Spleen (tissue), 11 donors: ENCODE data around the gene SDK2. TPM values are rescaled to one million over a fixed set of nuclear protein-coding genes. Genes with fewer than 3 reads are reported as not detected.

ENCODE experiments used
- DNase-seq: peaks from one replicate; pipeline ENCODE4 v3.0.0-alpha.2; 2020
- H3K27ac ChIP-seq, 8 donors: fragments of 200-600 bp; sonication (generic) in 7 of 8; 1 replicate in 4 of 8; 2 replicates in 4 of 8; pipeline versions ENCODE4 v1.5.0 to v1.8.0; 2016 to 2021; ENCODE audit warnings: inconsistent platforms in 4 of 8, mild to moderate bottlenecking in 4 of 8, moderate library complexity in 1 of 8
- H3K27me3 ChIP-seq, 7 donors: fragments of 200-600 bp; sonication (generic) in 6 of 7; replicated peaks in 1 of 7; 1 replicate in 4 of 7; 2 replicates in 3 of 7; pipeline versions ENCODE4 v1.5.0 to v1.8.0; 2016 to 2021; ENCODE audit warnings: inconsistent platforms in 3 of 7, mild to moderate bottlenecking in 1 of 7
- H3K36me3 ChIP-seq, 6 donors: fragments of 200-600 bp; sonication (generic) in 5 of 6; 1 replicate in 4 of 6; 2 replicates in 2 of 6; pipeline versions ENCODE4 v1.5.0 to v1.8.0; 2016 to 2021; ENCODE audit warnings: inconsistent platforms in 2 of 6
- H3K4me1 ChIP-seq, 6 donors: fragments of 200-600 bp; sonication (generic) in 5 of 6; 1 replicate in 3 of 6; 2 replicates in 3 of 6; pipeline versions ENCODE4 v1.5.0 to v1.8.0; 2016 to 2021; ENCODE audit warnings: inconsistent platforms in 3 of 6
- H3K4me3 ChIP-seq, 8 donors: fragments of 200-600 bp; sonication (generic) in 7 of 8; 1 replicate in 4 of 8; 2 replicates in 4 of 8; pipeline versions ENCODE4 v1.5.0 to v1.8.0; 2016 to 2021; ENCODE audit warnings: inconsistent platforms in 4 of 8, mild to moderate bottlenecking in 4 of 8, moderate library complexity in 2 of 8
- H3K9me3 ChIP-seq, 8 donors: fragments of 200-600 bp; sonication (generic) in 7 of 8; 1 replicate in 4 of 8; 2 replicates in 4 of 8; pipeline versions ENCODE4 v1.5.0 to v1.8.0; 2016 to 2021; ENCODE audit warnings: inconsistent platforms in 4 of 8
- POLR2A ChIP-seq, 3 donors: fragments of 450-650 bp; IDR thresholded peaks; one replicate each; pipeline ENCODE4 v1.5.1; 2017; ENCODE audit warnings: antibody characterized with exemption in 3 of 3, mild to moderate bottlenecking in 1 of 3
- POLR2AphosphoS5 ChIP-seq, 3 donors: sonication (generic); formaldehyde crosslinking; IDR thresholded peaks; one replicate each; pipeline ENCODE4 v1.5.1; 2017; ENCODE audit warnings: antibody characterized with exemption in 3 of 3
- WGBS, 5 donors: extraction: QIAGEN DNeasy Blood & Tissue Kit in 3 of 5; methylation state at CpG; one replicate each; pipeline versions ENCODE4 v1.1.5 to v1.1.7; 2013 to 2018; 5-methylcytosine and 5-hydroxymethylcytosine counted together
- intact Hi-C: fragments of 100-400 bp; cut with DNase I; formaldehyde crosslinking; loops from one replicate; pipeline ENCODE4 v1.15.0; 2023; ENCODE audit warnings: low total_unique reads
- polyA plus RNA-seq, 3 donors: library from polyadenylated mRNA; stranded (reverse); fragments of 200-250 nt; gene quantifications; one replicate each; pipeline ENCODE4 v1.2.1, GENCODE V29; 2013
- total RNA-seq, 7 donors: library from RNA; depleted of rRNA in 3 of 7; stranded (reverse); fragments of >200 nt in 3 of 7; fragmentation: NEBNext Ultra II Directional in 4 of 7; extraction: Animal tissue kit (Norgen Biotek cat#: 25700) in 4 of 7; gene quantifications; one replicate each; pipeline versions ENCODE4 v1.1.0 to v1.2.1, GENCODE V29; 2016 to 2021
- TF ChIP-seq, protein P1 (sequence below), 11 experiments: fragments of 200-600 bp in 7 of 11; fragments of 450-650 bp in 4 of 11; sonication (generic) in 4 of 11; IDR thresholded peaks in 8 of 11; conservative IDR thresholded peaks in 3 of 11; 1 replicate in 7 of 11; 2 replicates in 4 of 11; pipeline versions ENCODE4 v1.4.0 to v1.8.0; 2016 to 2021; ENCODE audit warnings: antibody characterized with exemption in 11 of 11, inconsistent platforms in 4 of 11, mild to moderate bottlenecking in 1 of 11
- donor health status: healthy with polysubstance abuse.
- donor health status: DM: no; HTN: no; CAD: no; lungs with moderate emphysema.
- donor health status: DM: no; HTN: no; CAD: no.
- donor health status: Bipolar disorder and iron deficiency.
- donor health status: healthy.
- donor health status: DM: no; HTN: no; CAD: no.
- donor health status: DM: yes; HTN: yes; CAD: no.

The SDK2 gene
- total and polyA plus RNA-seq, 10 donors = 0.86 to 16.5 (median 9.7) TPM

DNA sequence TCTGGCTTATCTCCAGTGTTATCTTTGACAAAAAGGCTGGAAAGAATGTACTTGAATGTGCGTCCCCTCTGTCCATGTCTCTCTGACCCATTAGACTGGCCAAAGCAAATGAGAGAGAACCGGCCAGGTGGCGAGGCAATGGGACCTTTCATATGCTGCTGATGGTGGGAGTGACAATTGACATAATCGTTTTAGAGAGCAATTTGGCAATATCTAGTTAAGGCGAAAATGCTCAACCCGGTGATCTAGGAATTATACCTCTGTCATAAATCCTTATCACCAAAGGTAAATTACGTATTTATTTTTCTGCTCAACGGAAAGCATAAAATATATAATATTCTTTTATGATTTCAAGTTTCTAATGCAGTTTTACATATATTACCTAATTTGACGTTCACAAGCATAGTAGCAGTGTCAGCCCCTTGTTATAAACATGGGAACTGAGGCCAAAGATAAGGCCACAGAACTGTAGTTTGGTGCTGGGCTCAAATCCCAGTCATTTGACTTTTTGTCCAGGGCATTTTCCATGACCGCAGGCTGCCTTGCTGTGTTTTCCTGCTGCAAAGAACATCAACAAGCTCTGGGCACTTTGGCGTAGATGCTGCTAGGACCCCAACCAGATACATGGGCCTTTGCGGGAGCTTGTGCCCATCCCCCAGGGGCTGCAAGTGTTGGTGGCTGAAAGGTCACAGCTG lies 14.7 kb upstream of the SDK2 start:
- intact Hi-C loops = no loop called here
- 84 to 93% (median 84%) methylated on average over 11 to 12 of the region's 12 CpGs for WGBS, 5 donors
- Histone ChIP-seq H3K36me3 (no peaks in the 10 kb centered on the region), H3K27me3 (peaks cover 0 to 6% (median 0%) of the 10 kb centered on the region in 7 donors), H3K27ac (no peak overlapping the region), H3K9me3 (peaks cover 0 to 10% (median 5%) of the 10 kb centered on the region in 8 donors), H3K4me3 (no peak overlapping the region), H3K4me1 (peaks cover 0 to 10% (median 4%) of the 10 kb centered on the region in 6 donors)
- TF ChIP-seq, protein P1, sequence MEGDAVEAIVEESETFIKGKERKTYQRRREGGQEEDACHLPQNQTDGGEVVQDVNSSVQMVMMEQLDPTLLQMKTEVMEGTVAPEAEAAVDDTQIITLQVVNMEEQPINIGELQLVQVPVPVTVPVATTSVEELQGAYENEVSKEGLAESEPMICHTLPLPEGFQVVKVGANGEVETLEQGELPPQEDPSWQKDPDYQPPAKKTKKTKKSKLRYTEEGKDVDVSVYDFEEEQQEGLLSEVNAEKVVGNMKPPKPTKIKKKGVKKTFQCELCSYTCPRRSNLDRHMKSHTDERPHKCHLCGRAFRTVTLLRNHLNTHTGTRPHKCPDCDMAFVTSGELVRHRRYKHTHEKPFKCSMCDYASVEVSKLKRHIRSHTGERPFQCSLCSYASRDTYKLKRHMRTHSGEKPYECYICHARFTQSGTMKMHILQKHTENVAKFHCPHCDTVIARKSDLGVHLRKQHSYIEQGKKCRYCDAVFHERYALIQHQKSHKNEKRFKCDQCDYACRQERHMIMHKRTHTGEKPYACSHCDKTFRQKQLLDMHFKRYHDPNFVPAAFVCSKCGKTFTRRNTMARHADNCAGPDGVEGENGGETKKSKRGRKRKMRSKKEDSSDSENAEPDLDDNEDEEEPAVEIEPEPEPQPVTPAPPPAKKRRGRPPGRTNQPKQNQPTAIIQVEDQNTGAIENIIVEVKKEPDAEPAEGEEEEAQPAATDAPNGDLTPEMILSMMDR (IDR thresholded peaks at IDR 0.05 in 8 of 11, conservative IDR thresholded peaks at IDR 0.05 in 3 of 11) = no peak
- TF ChIP-seq POLR2AphosphoS5 (IDR thresholded peaks at IDR 0.05) (no peak), POLR2A (IDR thresholded peaks at IDR 0.05) (no peak)
- no peak for DNase-seq

DNA sequence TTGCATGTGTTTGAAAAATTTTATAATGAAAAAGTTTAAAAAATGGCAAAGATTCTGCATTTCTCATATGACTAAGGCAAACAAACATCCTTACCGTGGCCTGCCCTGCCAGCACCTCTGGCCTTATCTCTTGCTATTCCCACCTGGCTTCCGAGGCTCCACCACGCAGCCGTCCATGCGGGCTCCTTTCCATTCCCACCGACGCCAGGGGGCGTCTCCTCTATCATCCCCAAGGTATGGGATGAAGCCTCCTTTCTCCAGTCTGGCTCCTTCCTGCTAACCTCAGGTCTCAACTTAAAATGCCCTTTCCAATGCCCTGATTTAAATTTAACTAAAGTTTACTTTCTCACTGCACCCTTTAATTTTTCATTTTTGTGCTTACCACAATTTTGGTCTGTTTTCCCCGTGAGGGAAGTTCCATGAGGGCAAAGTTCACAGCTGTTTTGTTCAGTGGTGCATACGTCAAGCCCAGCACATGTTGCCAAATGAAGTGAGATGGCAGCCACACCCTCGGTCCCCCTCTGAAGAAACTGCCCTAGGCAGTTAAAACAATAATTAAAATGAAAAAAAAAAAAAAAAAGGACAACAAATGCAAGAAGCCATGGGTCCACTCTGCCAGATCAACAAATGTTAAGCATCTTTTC lies 13.3 kb upstream of the SDK2 start:
- H3K36me3 ChIP-seq = no peaks in the 10 kb centered on the region
- H3K27me3 ChIP-seq = peaks cover 0 to 6% (median 0%) of the 10 kb centered on the region in 7 donors
- peaks cover 0 to 10% (median 4%) of the 10 kb centered on the region in 6 donors for H3K4me1 ChIP-seq
- 16 to 28% (median 23%) methylated on average over 11 of the region's 11 CpGs for WGBS, 5 donors
- H3K4me3 ChIP-seq = no peak overlapping the region
- H3K9me3 ChIP-seq = peaks cover 0 to 20% (median 13%) of the 10 kb centered on the region in 8 donors
- no peak for TF ChIP-seq POLR2AphosphoS5 (IDR thresholded peaks at IDR 0.05)
- TF ChIP-seq, protein P1 (IDR thresholded peaks at IDR 0.05 in 8 of 11, conservative IDR thresholded peaks at IDR 0.05 in 3 of 11) = peak in 8 of 11 experiments; percentile 30 to 67 (median 55)
- TF ChIP-seq POLR2A (IDR thresholded peaks at IDR 0.05) = no peak
- no peak overlapping the region for H3K27ac ChIP-seq
- intact Hi-C loops = no loop called here
- no peak for DNase-seq

DNA sequence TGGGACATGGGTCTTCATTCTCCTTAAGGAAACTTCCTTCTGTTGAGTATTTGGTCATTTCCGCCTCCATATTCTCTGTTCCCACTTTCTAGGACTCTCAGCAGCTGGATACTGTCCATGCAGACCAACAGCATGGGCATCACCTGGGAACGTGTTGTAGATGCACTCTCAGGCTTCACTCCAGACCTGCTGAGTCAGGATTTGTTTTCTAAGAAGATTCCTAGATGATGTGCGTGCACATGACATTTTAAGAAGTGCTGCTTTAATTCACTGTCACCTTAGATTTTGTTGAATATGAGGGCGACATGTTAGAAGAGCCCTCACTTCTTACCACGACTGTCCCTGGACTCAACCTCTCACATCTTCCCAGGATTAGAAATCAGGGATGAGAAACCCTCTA lies 10.0 kb upstream of the SDK2 start:
- 83 to 95% (median 89%) methylated on average over 5 of the region's 5 CpGs for WGBS, 5 donors
- peaks cover 0 to 6% (median 0%) of the 10 kb centered on the region in 7 donors for H3K27me3 ChIP-seq
- TF ChIP-seq POLR2AphosphoS5 (IDR thresholded peaks at IDR 0.05) (no peak), POLR2A (IDR thresholded peaks at IDR 0.05) (no peak)
- TF ChIP-seq, protein P1 (IDR thresholded peaks at IDR 0.05 in 8 of 11, conservative IDR thresholded peaks at IDR 0.05 in 3 of 11) = no peak
- no peak for DNase-seq
- no peak overlapping the region for H3K27ac ChIP-seq
- no peak overlapping the region for H3K4me3 ChIP-seq
- intact Hi-C loops = no loop called here
- H3K9me3 ChIP-seq = peaks cover 0 to 20% (median 13%) of the 10 kb centered on the region in 8 donors
- H3K36me3 ChIP-seq = no peaks in the 10 kb centered on the region
- peaks cover 0 to 10% (median 4%) of the 10 kb centered on the region in 6 donors for H3K4me1 ChIP-seq

DNA sequence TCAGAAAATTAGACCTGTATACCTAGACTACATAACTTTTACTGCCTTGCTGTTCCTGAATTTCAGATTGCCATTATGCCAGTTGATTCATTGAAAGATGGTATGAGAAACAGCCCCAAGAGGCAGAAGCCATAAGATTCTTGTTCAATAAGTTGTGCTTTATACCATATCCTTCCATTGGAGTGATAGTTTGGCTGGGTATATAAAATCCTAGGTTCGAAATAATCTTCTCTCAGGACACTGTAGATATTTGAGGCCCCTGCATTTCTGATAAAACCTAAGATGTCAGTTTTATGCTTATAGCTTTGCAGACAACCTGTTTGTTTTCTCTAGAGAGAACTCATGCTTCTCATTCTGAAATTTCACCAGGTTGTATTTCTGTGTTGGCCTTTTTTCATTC lies 9.6 kb upstream of the SDK2 start:
- no peak overlapping the region for H3K27ac ChIP-seq
- DNase-seq = no peak
- TF ChIP-seq POLR2AphosphoS5 (IDR thresholded peaks at IDR 0.05) (no peak), POLR2A (IDR thresholded peaks at IDR 0.05) (no peak)
- TF ChIP-seq, protein P1 (IDR thresholded peaks at IDR 0.05 in 8 of 11, conservative IDR thresholded peaks at IDR 0.05 in 3 of 11) = no peak
- H3K4me3 ChIP-seq = no peak overlapping the region
- peaks cover 0 to 20% (median 13%) of the 10 kb centered on the region in 8 donors for H3K9me3 ChIP-seq
- intact Hi-C loops = no loop called here
- H3K36me3 ChIP-seq = no peaks in the 10 kb centered on the region
- WGBS, 5 donors = 81 to 97% (median 87%) methylated on average over 1 of the region's 1 CpG
- peaks cover 0 to 10% (median 4%) of the 10 kb centered on the region in 6 donors for H3K4me1 ChIP-seq
- peaks cover 0 to 6% (median 0%) of the 10 kb centered on the region in 7 donors for H3K27me3 ChIP-seq
